Mucosa of descending colon (tissue), 3 donors: Measurements from ENCODE around the gene GALNT7. TPM values are rescaled to one million over a fixed set of nuclear protein-coding genes. Genes with fewer than 3 reads are reported as not detected.
"Not testable (repeated sequence)": the region's sequence is repeated elsewhere in the genome, so short reads cannot be mapped to it uniquely, and the experiment has no call there.

ENCODE experiments used
- ATAC-seq: fragments of 200-7000 bp; cut with Tn5 transposase; one replicate; pipeline ENCODE4 v1.9.1; 2020; ENCODE audit warnings: mild to moderate bottlenecking, moderate library complexity
- DNase-seq, 3 donors: peaks; one replicate each; pipeline ENCODE4 v3.0.0-alpha.2; 2020
- H3K36me3 ChIP-seq: fragments of 200-600 bp; one replicate; pipeline ENCODE4 v1.8.0; 2021; ENCODE audit warnings: low read depth, mild to moderate bottlenecking
- H3K4me1 ChIP-seq: fragments of 200-600 bp; one replicate; pipeline ENCODE4 v1.8.0; 2021; ENCODE audit warnings: low read depth, mild to moderate bottlenecking
- H3K4me3 ChIP-seq: fragments of 200-600 bp; one replicate; pipeline ENCODE4 v1.8.0; 2021; ENCODE audit warnings: mild to moderate bottlenecking
- H3K9me3 ChIP-seq: fragments of 200-600 bp; one replicate; pipeline ENCODE4 v1.8.0; 2021; ENCODE audit warnings: mild to moderate bottlenecking
- CTCF ChIP-seq: fragments of 200-600 bp; IDR thresholded peaks from one replicate; pipeline ENCODE4 v1.8.0; 2022; ENCODE audit warnings: antibody characterized with exemption, mild to moderate bottlenecking
- intact Hi-C, 2 donors: fragments of 100-400 bp; cut with DNase I in 1 of 2; cut with micrococcal nuclease in 1 of 2; formaldehyde crosslinking; loops; one replicate each; pipeline versions ENCODE4 v1.11.0 to v1.11.1; 2022; cut with DNase I, micrococcal nuclease
- total RNA-seq, 3 donors: library from RNA; stranded (reverse); fragmentation: NEBNext Ultra II Directional in 2 of 3; extraction: Animal tissue kit (Norgen Biotek cat#: 25700) in 2 of 3; gene quantifications; one replicate each; pipeline versions ENCODE4 v1.2.1 to v1.2.4, GENCODE V29; 2021 to 2023
- donor health status: DM: no; HTN: no; CAD: no; lungs with moderate emphysema.
- donor health status: DM: no; HTN: no; CAD: no.
- donor health status: DM: no; HTN: yes; CAD: no.

GALNT7 gene
- total RNA-seq, 3 donors from 2014 or later: 61.4 to 141 (median 109) TPM

- Histone ChIP-seq H3K4me3 (no peak overlapping the region), H3K4me1 (no peaks in the 10 kb centered on the region), H3K36me3 (no peaks in the 10 kb centered on the region), H3K9me3 (no peaks in the 10 kb centered on the region)
- ATAC-seq (peak; percentile 52), DNase-seq (no peak)
- TF ChIP-seq CTCF: no peak
- intact Hi-C loops: no loop called here
Measured at GRCh38 chr4:173217075-173217474, 48.5 kb downstream of the GALNT7 start.

- Histone ChIP-seq H3K4me3 (no peak overlapping the region), H3K9me3 (no peaks in the 10 kb centered on the region), H3K4me1 (no peaks in the 10 kb centered on the region), H3K36me3 (no peaks in the 10 kb centered on the region)
- intact Hi-C loops: no loop called here
- ATAC-seq: no peak
- no peak for TF ChIP-seq CTCF
- no peak for DNase-seq
Measured at GRCh38 chr4:173217727-173218126, 49.1 kb downstream of the GALNT7 start.

- intact Hi-C loops: no loop called here
- no peaks in the 10 kb centered on the region for H3K4me1 ChIP-seq
- no peak for TF ChIP-seq CTCF
- no peak overlapping the region for H3K4me3 ChIP-seq
- no peak for ATAC-seq
- H3K9me3 ChIP-seq: no peaks in the 10 kb centered on the region
- H3K36me3 ChIP-seq: no peaks in the 10 kb centered on the region
- DNase-seq: no peak
Measured at GRCh38 chr4:173218411-173219125, 50.0 kb downstream of the GALNT7 start.

GRCh38 chr4:173219126-173219437 lies 50.5 kb downstream of the GALNT7 start:
- DNase-seq, intact Hi-C loops, H3K9me3 ChIP-seq, H3K36me3 ChIP-seq, H3K4me1 ChIP-seq, H3K4me3 ChIP-seq, ATAC-seq: not testable (repeated sequence)

- Histone ChIP-seq H3K4me3 (no peak overlapping the region), H3K9me3 (no peaks in the 10 kb centered on the region), H3K4me1 (no peaks in the 10 kb centered on the region), H3K36me3 (no peaks in the 10 kb centered on the region)
- no peak for ATAC-seq
- no peak for DNase-seq
- intact Hi-C loops: no loop called here
- TF ChIP-seq CTCF: no peak
Measured at GRCh38 chr4:173223743-173224142, 55.1 kb downstream of the GALNT7 start.

GRCh38 chr4:173226401-173226888 lies 57.8 kb downstream of the GALNT7 start:
- no peak for DNase-seq
- ATAC-seq: no peak
- Histone ChIP-seq H3K4me3 (no peak overlapping the region), H3K4me1 (no peaks in the 10 kb centered on the region), H3K9me3 (no peaks in the 10 kb centered on the region), H3K36me3 (no peaks in the 10 kb centered on the region)
- no peak for TF ChIP-seq CTCF
- intact Hi-C loops: no loop called here
